Measurements from ENCODE around the gene SHC3. TPM values are rescaled to one million over a fixed set of nuclear protein-coding genes. Genes with fewer than 3 reads are reported as not detected.

The SHC3 gene
- total and polyA plus RNA-seq, 2 of the 4 experiments (the other 2 are of a cell fraction): 4.5 to 13.3 TPM

- H3K14ac ChIP-seq (replicated peaks; ENCODE audit: low read depth, low read length): no peak overlapping the region
- H3K79me1 ChIP-seq (ENCODE audit: low read depth in 1 of 2, low read length in 2 of 2): peaks cover 0 to 11% of the 10 kb centered on the region in 2 experiments; a peak in 2 of 4 replicates
- no peak for DNase-seq
- intact Hi-C loops (cut with micrococcal nuclease) (loop anchor here (5.0 kb wide), 3 partner anchors 153 to 288 kb away; partner anchors contain the start of genes CKS2 and SHC3), in situ Hi-C loops (cut with MboI; ENCODE audit: low sequenced_read_pairs) (loop anchor here (25.0 kb wide), 2 partner anchors 1062 to 1337 kb away; partner anchors contain the start of gene CDK20), dilution Hi-C loops (cut with HindIII; ENCODE audit: low sequenced_read_pairs, unreplicated experiment) (no loop called here)
- H3K27me3 ChIP-seq (ENCODE audit: control insufficient read depth, insufficient read depth, low read length): no peaks in the 10 kb centered on the region
- ChIA-PET CTCF (no interaction called here), POLR2A (ENCODE audit: unreplicated experiment) (no interaction called here)
- no peak for ATAC-seq (ENCODE audit: low read depth)
- H2BK15ac ChIP-seq (ENCODE audit: low read depth, low read length): no peak overlapping the region
- H3K4ac ChIP-seq (ENCODE audit: low read depth, low read length): no peak overlapping the region
- H2AFZ ChIP-seq (replicated peaks; ENCODE audit: low read length, poor library complexity): no peak overlapping the region
- H3K4me2 ChIP-seq (ENCODE audit: low read depth, low read length): no peak overlapping the region
- TF ChIP-seq NFE2L2 (IDR thresholded peaks at IDR 0.05; ENCODE audit: low read depth, low read length) (no peak), RFX5 (IDR thresholded peaks at IDR 0.05; ENCODE audit: low read depth, low read length) (no peak), FOS (IDR thresholded peaks at IDR 0.05; ENCODE audit: low read depth, low read length) (no peak), ELK1 (IDR thresholded peaks at IDR 0.05; ENCODE audit: borderline replicate concordance, low read depth, low read length) (no peak), MXI1 (IDR thresholded peaks at IDR 0.05; ENCODE audit: borderline replicate concordance, low read depth, low read length) (no peak), BHLHE40 (IDR thresholded peaks at IDR 0.05; ENCODE audit: low read depth, low read length) (no peak), CHD1 (IDR thresholded peaks at IDR 0.05; ENCODE audit: low read depth, low read length) (no peak), USF2 (IDR thresholded peaks at IDR 0.05; ENCODE audit: low read depth, low read length) (no peak), MAZ (IDR thresholded peaks at IDR 0.05; ENCODE audit: borderline replicate concordance, low read depth, low read length) (no peak), CEBPB (IDR thresholded peaks at IDR 0.05; ENCODE audit: low read depth, low read length) (no peak), CTCF (conservative IDR thresholded peaks at IDR 0.05; ENCODE audit: low read depth, low read length) (no peak), SMC3 (IDR thresholded peaks at IDR 0.05; ENCODE audit: low read depth, low read length) (no peak), MAFK (IDR thresholded peaks at IDR 0.05; ENCODE audit: low read depth, low read length) (no peak), RAD21 (IDR thresholded peaks at IDR 0.05; ENCODE audit: low read length) (no peak), POLR2A (IDR thresholded peaks at IDR 0.05; ENCODE audit: low read depth, low read length) (no peak), RCOR1 (IDR thresholded peaks at IDR 0.05; ENCODE audit: insufficient replicate concordance, low read length) (no peak)
- H3K27ac ChIP-seq (ENCODE audit: insufficient read depth, low read length): no peak overlapping the region
- no peak overlapping the region for H2AK9ac ChIP-seq (replicated peaks; ENCODE audit: low read depth, low read length, poor library complexity)
- no peak overlapping the region for H3K9ac ChIP-seq (ENCODE audit: low read depth, low read length)
- no peaks in the 10 kb centered on the region; the same call in 1 of the 2 replicates for H3K9me3 ChIP-seq (ENCODE audit: control insufficient read depth, insufficient read depth, low read length)
- WGBS, 2 experiments (ENCODE audit: extremely low coverage in 2 of 2, insufficient read length in 1 of 2): 100% methylated on average over 1 of the region's 4 CpGs; no CpG with 5 or more reads in 1 of the 2 experiments
- no peak overlapping the region for H3K18ac ChIP-seq (ENCODE audit: low read depth, low read length)
- no peak overlapping the region for H3K56ac ChIP-seq (ENCODE audit: extremely low read depth, insufficient read depth, low read length)
- H3K4me3 ChIP-seq (ENCODE audit: insufficient read depth, low read depth, low read length): no peak overlapping the region
- H4K91ac ChIP-seq (ENCODE audit: insufficient read depth, low read depth, low read length): no peak overlapping the region
- H3K9me1 ChIP-seq (ENCODE audit: insufficient read depth, low read length): peaks cover 20% of the 10 kb centered on the region
- peaks cover 2% of the 10 kb centered on the region; the same call in 1 of the 2 replicates for H3K36me3 ChIP-seq (ENCODE audit: control insufficient read depth, insufficient read depth, low read length)
- no peak overlapping the region for H2BK120ac ChIP-seq (ENCODE audit: low read depth, low read length)
- H2AK5ac ChIP-seq (ENCODE audit: low read depth, low read length): no peak overlapping the region
- no peak overlapping the region for H2BK20ac ChIP-seq (ENCODE audit: low read depth, low read length)
- H2BK5ac ChIP-seq (ENCODE audit: low read depth, low read length, poor library complexity, severe bottlenecking): no peak overlapping the region
- peaks cover 28% of the 10 kb centered on the region for H3K4me1 ChIP-seq (ENCODE audit: control insufficient read depth, insufficient read depth, low read length)
- no peak overlapping the region for H3K23ac ChIP-seq (ENCODE audit: low read depth, low read length)
- no TSS peak for BruUV-seq (replicated peaks)
- no peak overlapping the region for H4K5ac ChIP-seq (ENCODE audit: low read depth, low read length)
- H4K20me1 ChIP-seq (ENCODE audit: insufficient read depth, low read length): peaks cover 8% of the 10 kb centered on the region; the same call in 1 of the 2 replicates
- H4K8ac ChIP-seq (ENCODE audit: low read depth in 2 of 2, low read length in 2 of 2): no peak overlapping the region
These were observed 153.9 kb downstream of the SHC3 start for GRCh38 chr9:89024727-89025126.
